Right lobe of liver (tissue), 6 donors: Measurements from ENCODE around the gene ATP6AP2. TPM values are rescaled to one million over a fixed set of nuclear protein-coding genes. Genes with fewer than 3 reads are reported as not detected.

ENCODE experiments used
- ATAC-seq, 4 donors: fragments of 200-7000 bp; cut with Tn5 transposase; one replicate each; pipeline ENCODE4 v1.9.1; 2020; ENCODE audit warnings: mild to moderate bottlenecking in 4 of 4, moderate library complexity in 4 of 4
- DNase-seq, 3 donors: peaks; one replicate each; pipeline ENCODE4 v3.0.0-alpha.2; 2020
- H3K27ac ChIP-seq, 3 donors: fragments of 200-600 bp; one replicate each; pipeline ENCODE4 v1.8.0; 2022
- H3K27me3 ChIP-seq, 2 donors: fragments of 200-600 bp; one replicate each; pipeline ENCODE4 v1.8.0; 2022
- H3K36me3 ChIP-seq, 4 donors: fragments of 200-600 bp; sonication (generic) in 1 of 4; one replicate each; pipeline versions ENCODE4 v1.5.1 to v1.8.0; 2017 to 2022; ENCODE audit warnings: control low read depth in 1 of 4
- H3K4me1 ChIP-seq, 4 donors: fragments of 200-600 bp; sonication (generic) in 1 of 4; one replicate each; pipeline versions ENCODE4 v1.5.1 to v1.8.0; 2017 to 2022; ENCODE audit warnings: control low read depth in 1 of 4
- H3K4me3 ChIP-seq, 3 donors: fragments of 200-600 bp; one replicate each; pipeline ENCODE4 v1.8.0; 2022
- H3K9me3 ChIP-seq, 4 donors: fragments of 200-600 bp; sonication (generic) in 1 of 4; one replicate each; pipeline versions ENCODE4 v1.5.1 to v1.8.0; 2017 to 2022; ENCODE audit warnings: control low read depth in 1 of 4
- CTCF ChIP-seq, 4 donors: fragments of 200-600 bp in 3 of 4; fragments of 450-650 bp in 1 of 4; IDR thresholded peaks; one replicate each; pipeline versions ENCODE4 v1.5.1 to v1.8.0; 2016 to 2022; ENCODE audit warnings: antibody characterized with exemption in 4 of 4, mild to moderate bottlenecking in 2 of 4
- POLR2A ChIP-seq: fragments of 450-650 bp; IDR thresholded peaks from one replicate; pipeline ENCODE4 v1.6.1; 2017; ENCODE audit warnings: antibody characterized with exemption, mild to moderate bottlenecking
- WGBS: methylation state at CpG from one replicate; pipeline ENCODE4 v1.1.6; 2018; ENCODE audit warnings: low coverage, low lambda C conversion rate; ENCODE audit not compliant: insufficient coverage; ENCODE audit errors: missing lambda C conversion rate; 5-methylcytosine and 5-hydroxymethylcytosine counted together
- intact Hi-C, 2 donors: fragments of 100-400 bp; cut with DNase I; formaldehyde crosslinking; loops; one replicate each; pipeline versions ENCODE4 v1.11.2 to v1.14.1; 2022
- total RNA-seq, 6 experiments: library from RNA; depleted of rRNA in 2 of 6; stranded (reverse); fragments of >200 nt in 2 of 6; fragmentation: NEBNext Ultra II Directional in 3 of 6; extraction: Animal tissue kit (Norgen Biotek cat#: 25700) in 3 of 6; gene quantifications; one replicate each; pipeline versions ENCODE4 v1.1.0 to v1.2.4, GENCODE V29; 2016 to 2023
- donor health status: DM: no; HTN: yes; CAD: no.
- donor health status: DM: no; HTN: no; CAD: no.
- donor health status: DM: no; HTN: no; CAD: no.
- donor health status: DM: no; HTN: yes; CAD: no.
- donor health status: DM: no; HTN: yes; CAD: no.

Gene ATP6AP2
- total RNA-seq, 6 experiments from 2014 or later: 44.0 to 63.1 (median 54.0) TPM

GRCh38 chrX:40544343-40545266, 36.2 kb upstream of the ATP6AP2 start:
- DNase-seq (no peak), ATAC-seq (peak; percentile 67 to 88 (median 80))

GRCh38 chrX:40546870-40547269, 33.9 kb upstream of the ATP6AP2 start:
- peaks cover 0 to 6% (median 0%) of the 10 kb centered on the region in 4 donors for H3K4me1 ChIP-seq
- 78% methylated on average over 2 of the region's 2 CpGs for WGBS
- H3K27me3 ChIP-seq: no peaks in the 10 kb centered on the region
- no peak for TF ChIP-seq POLR2A
- TF ChIP-seq CTCF (IDR thresholded peaks at IDR 0.05): no peak
- no peaks in the 10 kb centered on the region for H3K9me3 ChIP-seq
- no peak for ATAC-seq
- H3K27ac ChIP-seq: no peak overlapping the region
- no peaks in the 10 kb centered on the region for H3K36me3 ChIP-seq
- H3K4me3 ChIP-seq: no peak overlapping the region
- intact Hi-C loops: no loop called here
- DNase-seq: no peak

More at GRCh38 chrX:40544343-40545266, 36.2 kb upstream of the ATP6AP2 start:
- 22% methylated on average over 12 of the region's 13 CpGs for WGBS
- no peak for TF ChIP-seq CTCF (IDR thresholded peaks at IDR 0.05)
- no peak for TF ChIP-seq POLR2A
- H3K36me3 ChIP-seq: no peaks in the 10 kb centered on the region
- H3K9me3 ChIP-seq: no peaks in the 10 kb centered on the region
- H3K27me3 ChIP-seq: no peaks in the 10 kb centered on the region
- no peak overlapping the region for H3K27ac ChIP-seq
- H3K4me1 ChIP-seq: peaks cover 0 to 6% (median 0%) of the 10 kb centered on the region in 4 donors
- no peak overlapping the region for H3K4me3 ChIP-seq
- intact Hi-C loops: no loop called here

GRCh38 chrX:40550066-40550465, 30.7 kb upstream of the ATP6AP2 start:
- intact Hi-C loops: no loop called here
- Histone ChIP-seq H3K27me3 (no peaks in the 10 kb centered on the region), H3K9me3 (no peaks in the 10 kb centered on the region), H3K36me3 (no peaks in the 10 kb centered on the region), H3K27ac (no peak overlapping the region), H3K4me1 (no peaks in the 10 kb centered on the region), H3K4me3 (no peak overlapping the region)
- ATAC-seq (no peak), DNase-seq (peak in 1 of 3 donors; percentile 50)
- no peak for TF ChIP-seq CTCF (IDR thresholded peaks at IDR 0.05)
- TF ChIP-seq POLR2A: no peak
- 45% methylated on average over 2 of the region's 9 CpGs for WGBS

- DNase-seq (no peak), ATAC-seq (peak in 3 of 4 donors; percentile 33 to 44 (median 39))
- intact Hi-C loops: no loop called here
- Histone ChIP-seq H3K36me3 (no peaks in the 10 kb centered on the region), H3K9me3 (no peaks in the 10 kb centered on the region), H3K27ac (no peak overlapping the region), H3K4me3 (no peak overlapping the region), H3K27me3 (no peaks in the 10 kb centered on the region), H3K4me1 (no peaks in the 10 kb centered on the region)
- no peak for TF ChIP-seq POLR2A
- TF ChIP-seq CTCF (IDR thresholded peaks at IDR 0.05): peak in 3 of 4 donors; percentile 18 to 28 (median 25)
- WGBS: 41% methylated on average over 5 of the region's 5 CpGs
Measured at GRCh38 chrX:40552768-40553167, 28.0 kb upstream of the ATP6AP2 start.
